AG09309 (cell line): Measurements from ENCODE around the gene REEP3.

Experiments
- DNase-seq: peaks from one replicate; pipeline ENCODE4 v3.0.0-alpha.2; 2010; ENCODE audit warnings: low read depth
- H3K4me3 ChIP-seq: 2 replicates; pipeline ENCODE4 v1.5.1; 2011; ENCODE audit warnings: mild to moderate bottlenecking, low read depth, low read length, moderate library complexity; ENCODE audit not compliant: control insufficient read depth
- CTCF ChIP-seq: IDR thresholded peaks from 2 replicates; pipeline ENCODE4 v1.5.1; 2011; ENCODE audit warnings: mild to moderate bottlenecking, low read depth, low read length, inconsistent platforms; ENCODE audit not compliant: insufficient read depth, control insufficient read depth; ENCODE audit errors: missing control alignments

The REEP3 gene

GRCh38 chr10:63573068-63573697, 52.0 kb downstream of the REEP3 start:
- no peak for DNase-seq
- H3K4me3 ChIP-seq: no peak overlapping the region
- no peak for TF ChIP-seq CTCF

GRCh38 chr10:63574011-63574410, 52.8 kb downstream of the REEP3 start:
- TF ChIP-seq CTCF: no peak
- H3K4me3 ChIP-seq: no peak overlapping the region
- no peak for DNase-seq

GRCh38 chr10:63576501-63576900, 55.3 kb downstream of the REEP3 start:
- no peak for TF ChIP-seq CTCF
- no peak overlapping the region for H3K4me3 ChIP-seq
- DNase-seq: no peak

GRCh38 chr10:63578501-63578900, 57.3 kb downstream of the REEP3 start:
- no peak overlapping the region for H3K4me3 ChIP-seq
- no peak for DNase-seq
- TF ChIP-seq CTCF: no peak

GRCh38 chr10:63579371-63580014, 58.3 kb downstream of the REEP3 start:
- no peak for DNase-seq
- no peak overlapping the region for H3K4me3 ChIP-seq
- no peak for TF ChIP-seq CTCF

GRCh38 chr10:63582690-63583089, 61.5 kb downstream of the REEP3 start:
- H3K4me3 ChIP-seq: no peak overlapping the region
- TF ChIP-seq CTCF: no peak
- DNase-seq: no peak
